Activated CD4-positive, alpha-beta T cell treated with anti-CD3 and anti-CD28 coated beads for 36 hours (primary cell): ENCODE data around the gene KIF21A. TPM values are rescaled to one million over a fixed set of nuclear protein-coding genes. Genes with fewer than 3 reads are reported as not detected.

ENCODE experiments used
- ATAC-seq: fragments of 200-7000 bp; cut with Tn5 transposase; one replicate; pipeline ENCODE4 v1.10.0; 2021; ENCODE audit warnings: mild to moderate bottlenecking, moderate library complexity
- CTCF ChIA-PET: fragments of 350-600 bp; sonication (Branson Sonifier 250); formaldehyde crosslinking; loops from one replicate; lab custom pipeline; 2021; ENCODE audit warnings: antibody characterized with exemption; lab: Charles Lee
- POLR2A ChIA-PET: fragments of 350-600 bp; sonication (Branson Sonifier 250); formaldehyde crosslinking; loops from one replicate; lab custom pipeline; 2021; ENCODE audit warnings: antibody characterized with exemption, inconsistent platforms; lab: Charles Lee
- DNase-seq: peaks from one replicate; pipeline ENCODE4 v3.0.0-alpha.2; 2020
- H3K27ac Mint-ChIP-seq: one replicate; pipeline ENCODE4 v1.8.0; 2021; ENCODE audit warnings: mixed read lengths
- H3K27me3 Mint-ChIP-seq: one replicate; pipeline ENCODE4 v1.8.0; 2021; ENCODE audit warnings: mixed read lengths
- H3K36me3 Mint-ChIP-seq: one replicate; pipeline ENCODE4 v1.8.0; 2021; ENCODE audit warnings: low read depth, mixed read lengths
- H3K4me1 Mint-ChIP-seq: one replicate; pipeline ENCODE4 v1.8.0; 2021; ENCODE audit warnings: mixed read lengths
- H3K4me3 Mint-ChIP-seq: one replicate; pipeline ENCODE4 v1.8.0; 2021; ENCODE audit warnings: mild to moderate bottlenecking, moderate library complexity, mixed read lengths
- H3K9me3 Mint-ChIP-seq: one replicate; pipeline ENCODE4 v1.8.0; 2021; ENCODE audit warnings: low read depth, mixed read lengths
- intact Hi-C, 2 experiments: fragments of 100-400 bp; cut with DNase I in 1 of 2; cut with micrococcal nuclease in 1 of 2; formaldehyde crosslinking; loops; one replicate each; pipeline versions ENCODE4 v1.14.2 to v1.15.1; 2022 to 2024; cut with DNase I, micrococcal nuclease
- total RNA-seq, 2 experiments: library from RNA; stranded (reverse); gene quantifications; one replicate each; pipeline ENCODE4 v1.2.3, GENCODE V29; 2021

Gene KIF21A
- total RNA-seq, 2 experiments from 2014 or later, result 12.0 to 13.9 TPM

DNA sequence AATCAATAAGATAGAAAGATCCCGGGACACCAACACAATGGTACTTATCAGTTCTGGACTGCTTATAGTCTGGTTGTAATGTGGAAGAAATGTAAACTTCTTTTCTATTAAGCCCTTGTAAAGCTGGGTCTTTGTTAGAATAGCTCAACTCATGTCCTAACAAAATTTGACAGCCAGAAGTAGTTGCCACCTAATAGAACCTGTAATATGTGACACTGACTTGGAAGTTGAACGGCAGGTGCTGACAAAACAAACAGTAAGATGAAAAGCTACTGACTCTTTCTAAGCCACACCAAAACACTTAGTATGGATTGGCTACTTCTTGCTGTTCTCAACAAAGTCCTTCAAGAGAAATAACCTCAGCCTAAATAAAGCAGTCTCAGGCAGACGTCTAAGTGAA, 56.6 kb downstream of the KIF21A start:
- no peak overlapping the region for H3K27ac Mint-ChIP-seq
- H3K4me1 Mint-ChIP-seq, result no peaks in the 10 kb centered on the region
- intact Hi-C loops, result no loop called here
- H3K9me3 Mint-ChIP-seq, result no peaks in the 10 kb centered on the region
- no peaks in the 10 kb centered on the region for H3K27me3 Mint-ChIP-seq
- ChIA-PET CTCF (interaction anchor here (0.6 to 1.1 kb wide), 3 partner anchors 11 to 15 kb away, joined by 3 to 4 read pairs (median 3); no protein-coding TSS in a partner anchor), POLR2A (no interaction called here)
- H3K4me3 Mint-ChIP-seq, result no peak overlapping the region
- no peak for ATAC-seq
- no peak for DNase-seq
- H3K36me3 Mint-ChIP-seq, result no peaks in the 10 kb centered on the region

DNA sequence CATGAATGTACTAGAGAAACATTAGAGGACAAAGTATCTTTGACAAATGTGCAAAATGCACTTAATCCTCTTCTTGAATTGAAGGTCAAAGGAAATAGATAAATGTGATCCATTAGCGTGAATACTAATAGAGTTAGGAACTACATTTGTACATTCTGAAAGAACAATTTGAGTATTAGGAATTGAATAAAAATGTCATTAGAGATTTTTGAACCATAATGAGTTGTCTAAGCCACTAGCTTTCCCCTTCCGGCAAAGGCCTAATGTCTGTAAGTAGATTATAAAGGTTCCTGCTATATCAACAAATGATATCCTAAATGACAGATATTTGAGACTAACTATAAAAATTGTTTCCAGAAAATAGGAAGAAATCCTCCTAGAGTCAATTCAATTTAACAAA, 59.8 kb downstream of the KIF21A start:
- H3K9me3 Mint-ChIP-seq, result no peaks in the 10 kb centered on the region
- ATAC-seq, result no peak
- H3K4me1 Mint-ChIP-seq, result no peaks in the 10 kb centered on the region
- ChIA-PET POLR2A (no interaction called here), CTCF (no interaction called here)
- intact Hi-C loops, result no loop called here
- H3K27me3 Mint-ChIP-seq, result no peaks in the 10 kb centered on the region
- H3K4me3 Mint-ChIP-seq, result no peak overlapping the region
- H3K36me3 Mint-ChIP-seq, result no peaks in the 10 kb centered on the region
- DNase-seq, result no peak
- H3K27ac Mint-ChIP-seq, result no peak overlapping the region

DNA sequence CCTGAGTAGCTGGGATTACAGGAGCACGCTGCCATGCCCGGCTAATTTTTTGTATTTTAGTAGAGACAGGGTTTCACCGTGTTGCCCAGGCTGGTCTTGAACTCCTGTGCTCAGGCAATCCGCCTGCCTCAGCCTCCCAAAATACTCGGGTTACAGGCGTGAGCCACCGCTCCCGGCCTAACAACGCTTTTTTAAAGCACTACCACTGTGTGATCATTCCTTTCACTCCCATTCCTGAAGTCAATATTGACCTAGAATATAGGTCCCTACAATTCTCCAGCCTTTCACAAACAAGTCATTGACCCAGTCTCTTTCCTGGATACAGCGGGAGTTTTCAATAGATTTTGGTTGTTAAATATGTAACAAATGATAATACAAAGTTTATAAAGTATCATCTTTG, 62.8 kb downstream of the KIF21A start:
- H3K27ac Mint-ChIP-seq, result no peak overlapping the region
- H3K27me3 Mint-ChIP-seq, result no peaks in the 10 kb centered on the region
- no peaks in the 10 kb centered on the region for H3K9me3 Mint-ChIP-seq
- CTCF ChIA-PET, result no interaction called here
- POLR2A ChIA-PET, result no interaction called here
- ATAC-seq, result no peak
- DNase-seq, result no peak
- no peaks in the 10 kb centered on the region for H3K4me1 Mint-ChIP-seq
- no peak overlapping the region for H3K4me3 Mint-ChIP-seq
- intact Hi-C loops, result no loop called here
- H3K36me3 Mint-ChIP-seq, result no peaks in the 10 kb centered on the region

DNA sequence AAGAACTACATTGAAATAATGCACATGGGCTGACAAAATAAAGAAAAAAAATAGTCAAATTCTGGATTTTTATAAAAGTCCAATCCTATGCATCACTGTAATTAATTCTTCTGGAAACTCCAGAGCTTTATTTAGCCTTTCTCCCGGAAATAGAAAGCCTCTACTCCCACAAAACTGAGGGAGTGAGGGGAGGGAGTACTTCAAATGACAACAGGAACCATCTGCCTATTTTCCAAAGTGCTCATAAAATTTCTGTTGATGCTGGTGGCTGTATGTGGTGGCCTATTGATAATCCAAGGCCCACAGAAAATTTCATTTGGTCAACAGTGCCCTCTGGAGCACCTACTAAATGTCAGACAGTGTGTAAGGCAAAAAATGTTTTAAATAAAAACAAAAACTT, 64.6 kb downstream of the KIF21A start:
- DNase-seq (no peak), ATAC-seq (no peak)
- no peaks in the 10 kb centered on the region for H3K36me3 Mint-ChIP-seq
- POLR2A ChIA-PET, result no interaction called here
- intact Hi-C loops, result no loop called here
- H3K27ac Mint-ChIP-seq, result no peak overlapping the region
- CTCF ChIA-PET, result interaction anchor here (0.7 kb wide), 1 partner anchor 113 kb away, joined by 3 read pairs; no protein-coding TSS in a partner anchor
- H3K4me3 Mint-ChIP-seq, result no peak overlapping the region
- no peaks in the 10 kb centered on the region for H3K27me3 Mint-ChIP-seq
- H3K9me3 Mint-ChIP-seq, result no peaks in the 10 kb centered on the region
- H3K4me1 Mint-ChIP-seq, result no peaks in the 10 kb centered on the region

DNA sequence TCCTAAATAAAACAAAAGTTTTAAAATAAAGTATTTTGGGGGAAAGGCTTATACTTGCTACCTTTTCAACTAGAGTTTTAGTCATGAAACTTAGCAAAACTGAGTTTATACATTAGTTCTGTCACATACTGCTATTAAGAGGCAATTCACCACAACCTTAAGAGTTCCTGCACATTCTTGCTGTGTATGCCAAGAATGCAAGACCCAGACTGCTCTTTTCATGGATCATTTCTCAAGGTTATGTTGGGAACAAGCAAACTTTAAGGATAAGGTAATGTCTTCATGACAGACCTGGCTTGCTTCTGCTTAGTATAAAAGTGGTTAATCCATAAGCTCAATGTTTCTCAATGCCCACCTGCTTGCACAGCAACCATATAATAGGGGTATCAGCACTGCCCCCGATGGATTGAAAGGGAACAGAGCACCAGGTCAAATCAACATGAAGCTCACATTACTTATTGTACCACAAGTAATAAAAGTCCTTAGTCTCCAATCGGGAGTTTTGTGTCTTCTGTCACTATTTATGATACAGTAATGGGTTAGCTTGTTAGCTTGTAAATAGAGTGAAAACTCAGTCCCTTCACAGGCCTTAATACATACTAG, 67.6 kb downstream of the KIF21A start:
- intact Hi-C loops, result no loop called here
- no peaks in the 10 kb centered on the region for H3K27me3 Mint-ChIP-seq
- ChIA-PET CTCF (interaction anchor here (0.6 to 1.5 kb wide), 5 partner anchors 12 to 101 kb away, joined by 3 to 4 read pairs (median 3); no protein-coding TSS in a partner anchor), POLR2A (no interaction called here)
- DNase-seq (peak; percentile 7), ATAC-seq (no peak)
- H3K4me1 Mint-ChIP-seq, result peaks cover 9% of the 10 kb centered on the region
- no peak overlapping the region for H3K27ac Mint-ChIP-seq
- no peaks in the 10 kb centered on the region for H3K36me3 Mint-ChIP-seq
- no peak overlapping the region for H3K4me3 Mint-ChIP-seq
- no peaks in the 10 kb centered on the region for H3K9me3 Mint-ChIP-seq

DNA sequence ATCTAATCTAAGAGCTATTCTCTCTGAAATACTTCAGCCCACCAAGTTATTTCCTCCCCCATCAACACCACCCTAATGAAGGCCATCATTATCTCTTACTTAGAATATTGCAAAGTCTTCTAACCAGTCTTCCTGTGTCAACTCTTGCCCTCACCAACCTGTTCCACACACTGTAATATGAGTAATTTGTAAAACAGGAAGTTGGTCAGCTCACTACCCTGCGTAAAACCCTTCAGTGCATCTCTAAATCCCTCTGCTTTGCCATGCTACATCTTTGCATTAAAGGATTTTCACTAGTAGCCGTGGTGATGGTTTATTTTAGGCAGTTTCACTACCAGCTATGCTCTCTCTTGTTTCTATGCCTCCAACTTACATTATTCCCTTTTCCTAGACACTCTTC, 70.0 kb downstream of the KIF21A start:
- ATAC-seq (peak; percentile 95), DNase-seq (peak; percentile 11)
- H3K9me3 Mint-ChIP-seq, result no peaks in the 10 kb centered on the region
- H3K36me3 Mint-ChIP-seq, result peaks cover 5% of the 10 kb centered on the region
- no peaks in the 10 kb centered on the region for H3K27me3 Mint-ChIP-seq
- intact Hi-C loops, result no loop called here
- ChIA-PET CTCF (interaction anchor here (1.9 kb wide), 1 partner anchor 42 kb away, joined by 5 read pairs; no protein-coding TSS in a partner anchor), POLR2A (no interaction called here)
- H3K27ac Mint-ChIP-seq, result peak overlapping the region; percentile 16
- no peak overlapping the region for H3K4me3 Mint-ChIP-seq
- peaks cover 12% of the 10 kb centered on the region for H3K4me1 Mint-ChIP-seq

DNA sequence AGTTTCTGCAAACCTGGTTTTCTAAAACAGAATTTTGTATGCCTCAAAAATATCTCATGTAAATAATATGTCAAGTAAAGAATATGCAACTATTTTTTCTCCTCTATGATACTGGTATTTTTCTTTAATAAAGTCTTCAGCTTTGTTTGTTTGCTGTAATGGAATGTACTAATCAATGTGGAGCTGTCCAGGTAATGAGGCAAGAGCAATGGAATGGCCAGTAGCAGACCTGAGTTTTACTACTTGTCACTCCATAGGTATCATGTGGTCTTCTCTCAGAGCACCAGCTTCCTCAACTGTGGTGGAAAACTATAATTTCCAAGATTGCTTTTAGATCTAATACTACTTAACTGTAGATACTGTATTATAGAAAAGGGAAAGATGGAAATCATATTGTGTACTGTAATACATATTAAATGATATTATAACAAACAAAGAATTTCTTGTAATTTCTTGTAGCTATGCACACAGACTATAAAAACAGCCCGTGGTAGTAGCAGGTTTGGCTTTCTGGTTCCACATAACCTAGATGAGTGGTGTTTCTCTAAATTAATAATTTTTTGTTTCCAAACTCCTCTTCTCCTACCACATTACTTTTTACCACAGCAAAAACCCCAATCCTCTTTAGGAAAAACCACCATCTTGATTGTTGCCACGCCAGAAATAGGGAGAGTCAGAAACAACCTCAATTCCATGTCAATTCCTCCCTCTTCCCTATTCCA, 70.6 kb downstream of the KIF21A start:
- intact Hi-C loops, result no loop called here
- Mint-ChIP-seq H3K27ac (peak overlapping the region; percentile 16), H3K36me3 (peaks cover 5% of the 10 kb centered on the region), H3K9me3 (no peaks in the 10 kb centered on the region), H3K27me3 (no peaks in the 10 kb centered on the region), H3K4me3 (no peak overlapping the region), H3K4me1 (peaks cover 12% of the 10 kb centered on the region)
- ChIA-PET POLR2A (no interaction called here), CTCF (interaction anchor here (1.9 kb wide), 1 partner anchor 43 kb away, joined by 5 read pairs; no protein-coding TSS in a partner anchor)
- DNase-seq, result no peak
- ATAC-seq, result peak; percentile 44

DNA sequence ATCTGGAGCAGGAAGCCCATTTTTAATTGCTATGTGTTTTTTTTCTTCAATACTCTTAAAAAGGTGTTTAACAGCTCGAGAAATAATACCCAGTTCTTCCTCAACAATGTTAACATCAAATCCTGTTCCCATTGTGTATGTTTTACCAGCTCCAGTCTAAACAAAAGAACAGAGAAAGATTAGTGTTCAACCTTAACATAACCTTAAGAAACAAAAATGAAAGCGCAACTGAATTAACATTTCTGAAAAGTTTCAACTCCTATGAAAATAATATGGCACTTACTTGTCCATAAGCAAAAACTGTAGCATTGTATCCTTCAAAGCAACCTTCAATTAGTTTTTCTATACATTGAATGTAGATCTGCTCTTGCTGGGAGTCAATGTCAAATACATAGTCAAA, 73.2 kb downstream of the KIF21A start:
- ChIA-PET CTCF (interaction anchor here (0.6 kb wide), 1 partner anchor 732 kb away, joined by 4 read pairs; no protein-coding TSS in a partner anchor), POLR2A (no interaction called here)
- intact Hi-C loops, result no loop called here
- Mint-ChIP-seq H3K27ac (no peak overlapping the region), H3K27me3 (no peaks in the 10 kb centered on the region), H3K9me3 (no peaks in the 10 kb centered on the region), H3K4me3 (no peak overlapping the region), H3K36me3 (peaks cover 5% of the 10 kb centered on the region), H3K4me1 (peaks cover 12% of the 10 kb centered on the region)
- ATAC-seq, result no peak
- DNase-seq, result no peak

DNA sequence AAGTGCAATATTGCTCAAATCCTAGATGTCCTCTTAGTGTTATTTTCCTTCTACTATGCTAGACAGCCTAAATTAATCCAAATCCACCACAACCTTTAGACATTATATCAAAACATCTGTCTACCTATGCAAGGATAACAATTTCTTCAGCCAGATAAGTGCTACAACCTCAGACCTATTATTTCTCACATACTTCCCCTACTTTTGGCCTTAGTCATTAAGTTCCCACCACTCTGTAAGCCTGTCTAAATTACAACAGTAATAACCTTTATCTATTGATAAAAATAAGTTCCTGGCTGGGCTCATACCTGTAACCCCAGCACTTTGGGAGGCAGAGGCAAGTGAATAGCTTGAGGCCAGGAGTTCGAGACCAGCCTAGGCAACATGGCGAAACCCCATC, 74.0 kb downstream of the KIF21A start:
- CTCF ChIA-PET, result interaction anchor here (0.6 kb wide), 1 partner anchor 115 kb away, joined by 4 read pairs; no protein-coding TSS in a partner anchor
- intact Hi-C loops, result no loop called here
- H3K4me3 Mint-ChIP-seq, result no peak overlapping the region
- no peak overlapping the region for H3K27ac Mint-ChIP-seq
- H3K36me3 Mint-ChIP-seq, result peaks cover 5% of the 10 kb centered on the region
- H3K27me3 Mint-ChIP-seq, result no peaks in the 10 kb centered on the region
- H3K9me3 Mint-ChIP-seq, result no peaks in the 10 kb centered on the region
- ATAC-seq (no peak), DNase-seq (no peak)
- H3K4me1 Mint-ChIP-seq, result peaks cover 12% of the 10 kb centered on the region
- POLR2A ChIA-PET, result no interaction called here

DNA sequence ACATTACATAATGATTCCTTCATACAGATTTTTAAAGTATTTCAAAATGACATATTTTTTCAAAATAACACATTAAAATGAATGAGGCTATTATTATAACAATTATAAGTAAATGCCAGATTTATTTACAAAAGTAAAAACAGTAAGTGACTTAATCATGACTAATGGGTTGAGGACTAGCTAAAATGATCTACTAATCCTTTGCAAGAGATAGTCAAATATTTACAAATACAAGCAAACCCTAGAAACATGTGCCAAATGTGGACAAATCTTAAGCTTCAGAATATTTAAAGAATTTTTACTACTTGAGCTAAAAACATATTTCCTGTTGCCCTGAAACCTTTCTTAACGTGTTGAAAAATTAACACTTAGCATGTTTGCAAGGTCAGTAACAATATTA, 74.8 kb downstream of the KIF21A start:
- ChIA-PET CTCF (interaction anchor here (1.5 kb wide), 1 partner anchor 39 kb away, joined by 3 read pairs; no protein-coding TSS in a partner anchor), POLR2A (no interaction called here)
- H3K36me3 Mint-ChIP-seq, result peaks cover 5% of the 10 kb centered on the region
- DNase-seq, result no peak
- H3K9me3 Mint-ChIP-seq, result no peaks in the 10 kb centered on the region
- intact Hi-C loops, result no loop called here
- no peak overlapping the region for H3K4me3 Mint-ChIP-seq
- ATAC-seq, result no peak
- H3K27ac Mint-ChIP-seq, result no peak overlapping the region
- H3K27me3 Mint-ChIP-seq, result no peaks in the 10 kb centered on the region
- H3K4me1 Mint-ChIP-seq, result peaks cover 10% of the 10 kb centered on the region

DNA sequence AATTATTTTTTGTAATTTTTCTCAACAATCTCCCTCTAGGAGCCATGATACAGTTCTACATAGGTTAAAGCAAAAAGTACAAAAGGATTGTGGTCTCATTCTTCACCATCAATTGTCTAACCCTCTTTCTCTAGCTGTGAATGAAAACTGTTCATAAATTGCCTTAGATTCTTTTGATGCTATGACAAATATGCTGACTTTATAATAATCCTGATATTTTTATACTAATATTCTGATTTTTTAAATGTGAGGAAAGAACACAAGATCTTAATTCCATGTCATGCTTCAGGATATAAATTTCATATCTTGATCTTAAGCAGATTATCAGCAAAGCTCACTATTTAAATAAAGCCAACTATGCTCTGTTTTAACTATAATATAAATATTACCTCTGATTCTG, 75.4 kb downstream of the KIF21A start:
- Mint-ChIP-seq H3K4me3 (no peak overlapping the region), H3K9me3 (no peaks in the 10 kb centered on the region), H3K27me3 (no peaks in the 10 kb centered on the region), H3K27ac (no peak overlapping the region), H3K36me3 (peaks cover 5% of the 10 kb centered on the region), H3K4me1 (peaks cover 5% of the 10 kb centered on the region)
- intact Hi-C loops, result no loop called here
- no peak for DNase-seq
- ATAC-seq, result no peak
- ChIA-PET POLR2A (no interaction called here), CTCF (interaction anchor here (1.5 kb wide), 1 partner anchor 39 kb away, joined by 3 read pairs; no protein-coding TSS in a partner anchor)
